IMR-90 (cell line): ENCODE measurements around the gene NFYC. TPM values are rescaled to one million over a fixed set of nuclear protein-coding genes. Genes with fewer than 3 reads are reported as not detected.

ENCODE experiments used
- ATAC-seq: fragments of 200-7000 bp; cut with Tn5 transposase; 2 replicates; pipeline ENCODE4 v1.9.1; 2020; ENCODE audit warnings: low read depth, mild to moderate bottlenecking, moderate library complexity
- Bru-seq: library from RNA; stranded (reverse); fragments of 400-500 nt; gene quantifications from one replicate; lab custom pipeline; 2021; lab: Mats Ljungman, UMichigan
- BruChase-seq, 2 experiments: library from RNA; stranded (reverse); fragments of 400-500 nt; gene quantifications; one replicate each; lab custom pipeline; 2021; lab: Mats Ljungman, UMichigan
- BruUV-seq: library from RNA; stranded (reverse); fragments of 400-500 nt; replicated peaks from 2 replicates; lab custom pipeline; 2021; lab: Mats Ljungman, UMichigan
- CTCF ChIA-PET: fragments of 300-600 bp; formaldehyde crosslinking; extraction: SDS; loops from one replicate; lab custom pipeline; 2021; ENCODE audit warnings: antibody characterized with exemption; lab: Yijun Ruan, JAX
- POLR2A ChIA-PET: fragments of 300-600 bp; sonication (Branson Sonifier 250); formaldehyde crosslinking; loops from one replicate; lab custom pipeline; 2022; ENCODE audit warnings: antibody characterized with exemption; ENCODE audit not compliant: unreplicated experiment; lab: Charles Lee
- DNase-seq: peaks from one replicate; pipeline ENCODE4 v3.0.0; 2013
- H2AFZ ChIP-seq: replicated peaks from 2 replicates; pipeline ENCODE3; 2013; ENCODE audit warnings: low read length, mild to moderate bottlenecking; ENCODE audit not compliant: poor library complexity
- H2AK5ac ChIP-seq: 2 replicates; pipeline ENCODE4 v1.6.1; 2013; ENCODE audit warnings: low read depth, low read length, inconsistent platforms
- H2AK9ac ChIP-seq: replicated peaks from 2 replicates; pipeline ENCODE3; 2013; ENCODE audit warnings: mild to moderate bottlenecking, low read depth, low read length, moderate library complexity; ENCODE audit not compliant: poor library complexity
- H2BK120ac ChIP-seq: 2 replicates; pipeline ENCODE4 v1.6.1; 2013; ENCODE audit warnings: low read depth, low read length, inconsistent platforms
- H2BK15ac ChIP-seq: 3 replicates; pipeline ENCODE4 v1.6.1; 2013; ENCODE audit warnings: low read depth, low read length, inconsistent platforms
- H2BK20ac ChIP-seq: 2 replicates; pipeline ENCODE4 v1.6.1; 2013; ENCODE audit warnings: low read depth, mild to moderate bottlenecking, inconsistent platforms, low read length, moderate library complexity
- H2BK5ac ChIP-seq: 2 replicates; pipeline ENCODE4 v1.6.1; 2013; ENCODE audit warnings: mild to moderate bottlenecking, low read depth, low read length, inconsistent platforms; ENCODE audit not compliant: poor library complexity, severe bottlenecking
- H3K14ac ChIP-seq: replicated peaks from 2 replicates; pipeline ENCODE4 v1.6.1; 2013; ENCODE audit warnings: low read depth, low read length, inconsistent platforms
- H3K18ac ChIP-seq: 2 replicates; pipeline ENCODE4 v1.6.1; 2013; ENCODE audit warnings: low read depth, low read length, control low read depth
- H3K23ac ChIP-seq: 2 replicates; pipeline ENCODE4 v1.6.1; 2013; ENCODE audit warnings: low read depth, low read length, inconsistent platforms
- H3K27ac ChIP-seq: 2 replicates; pipeline ENCODE4 v1.5.1; 2013; ENCODE audit warnings: mild to moderate bottlenecking, control low read depth, low read length; ENCODE audit not compliant: insufficient read depth
- H3K27me3 ChIP-seq: 2 replicates; pipeline ENCODE4 v1.6.1; 2013; ENCODE audit warnings: low read length; ENCODE audit not compliant: control insufficient read depth, insufficient read depth
- H3K36me3 ChIP-seq: 2 replicates; pipeline ENCODE4 v1.6.1; 2013; ENCODE audit warnings: low read length, mixed read lengths; ENCODE audit not compliant: control insufficient read depth, insufficient read depth
- H3K4ac ChIP-seq: 2 replicates; pipeline ENCODE4 v1.6.1; 2013; ENCODE audit warnings: low read depth, low read length, inconsistent platforms
- H3K4me1 ChIP-seq: 2 replicates; pipeline ENCODE4 v1.6.1; 2013; ENCODE audit warnings: low read length, mixed read lengths; ENCODE audit not compliant: control insufficient read depth, insufficient read depth
- H3K4me2 ChIP-seq: 2 replicates; pipeline ENCODE4 v1.6.1; 2013; ENCODE audit warnings: low read depth, mild to moderate bottlenecking, control low read depth, low read length, moderate library complexity
- H3K4me3 ChIP-seq: 2 replicates; pipeline ENCODE4 v1.5.1; 2013; ENCODE audit warnings: low read depth, mild to moderate bottlenecking, control low read depth, low read length, moderate library complexity; ENCODE audit not compliant: insufficient read depth
- H3K56ac ChIP-seq: 2 replicates; pipeline ENCODE4 v1.6.1; 2013; ENCODE audit warnings: low read length, inconsistent platforms; ENCODE audit not compliant: insufficient read depth; ENCODE audit errors: extremely low read depth
- H3K79me1 ChIP-seq, 2 experiments: 2 replicates each; pipeline ENCODE4 v1.6.1; 2013; ENCODE audit warnings: low read length in 2 of 2, inconsistent platforms in 1 of 2, low read depth in 1 of 2
- H3K9ac ChIP-seq: 2 replicates; pipeline ENCODE4 v1.6.1; 2013; ENCODE audit warnings: low read depth, low read length, control low read depth
- H3K9me1 ChIP-seq: 2 replicates; pipeline ENCODE4 v1.6.1; 2013; ENCODE audit warnings: low read length, inconsistent platforms; ENCODE audit not compliant: insufficient read depth
- H3K9me3 ChIP-seq: 2 replicates; pipeline ENCODE4 v1.6.1; 2013; ENCODE audit warnings: low read length; ENCODE audit not compliant: control insufficient read depth, insufficient read depth
- H4K20me1 ChIP-seq: 2 replicates; pipeline ENCODE4 v1.6.1; 2013; ENCODE audit warnings: low read length, inconsistent platforms; ENCODE audit not compliant: insufficient read depth
- H4K5ac ChIP-seq: 2 replicates; pipeline ENCODE4 v1.6.1; 2013; ENCODE audit warnings: mild to moderate bottlenecking, low read depth, low read length, control low read depth
- H4K8ac ChIP-seq, 2 experiments: 2 replicates each; pipeline ENCODE4 v1.6.1; 2013; ENCODE audit warnings: low read depth in 2 of 2, low read length in 2 of 2, control low read depth in 1 of 2, inconsistent platforms in 1 of 2
- H4K91ac ChIP-seq: 2 replicates; pipeline ENCODE4 v1.6.1; 2013; ENCODE audit warnings: low read depth, low read length, inconsistent platforms; ENCODE audit not compliant: insufficient read depth
- CHD1 ChIP-seq: IDR thresholded peaks from 2 replicates; pipeline ENCODE4 v1.6.1; 2012; ENCODE audit warnings: low read depth, low read length, improper control_type of control experiment
- CTCF ChIP-seq: conservative IDR thresholded peaks from 2 replicates; pipeline ENCODE4 v1.5.1; 2012; ENCODE audit warnings: mild to moderate bottlenecking, low read depth, low read length, improper control_type of control experiment
- FOS ChIP-seq: fragments of 150-350 bp; IDR thresholded peaks from 2 replicates; pipeline ENCODE4 v1.6.1; 2016; ENCODE audit warnings: low read depth, low read length
- MAFK ChIP-seq: IDR thresholded peaks from 2 replicates; pipeline ENCODE4 v1.6.1; 2012; ENCODE audit warnings: low read depth, low read length, improper control_type of control experiment
- MAZ ChIP-seq: IDR thresholded peaks from 2 replicates; pipeline ENCODE4 v1.6.1; 2012; ENCODE audit warnings: low read depth, mild to moderate bottlenecking, low read length, improper control_type of control experiment, moderate library complexity, borderline replicate concordance
- NFE2L2 ChIP-seq: fragments of 150-350 bp; IDR thresholded peaks from 2 replicates; pipeline ENCODE4 v1.6.1; 2016; ENCODE audit warnings: low read depth, mild to moderate bottlenecking, low read length
- POLR2A ChIP-seq: IDR thresholded peaks from 2 replicates; pipeline ENCODE4 v1.6.1; 2012; ENCODE audit warnings: mild to moderate bottlenecking, low read depth, low read length
- RFX5 ChIP-seq: IDR thresholded peaks from 2 replicates; pipeline ENCODE4 v1.8.0; 2012; ENCODE audit warnings: low read depth, mild to moderate bottlenecking, low read length, moderate library complexity
- USF2 ChIP-seq: fragments of 150-350 bp; IDR thresholded peaks from 2 replicates; pipeline ENCODE4 v1.6.1; 2017; ENCODE audit warnings: mild to moderate bottlenecking, antibody characterized with exemption, low read length, low read depth
- WGBS, 2 experiments: methylation state at CpG; one replicate each; pipeline versions ENCODE4 v1.1.5 to v1.1.7; 2013; ENCODE audit warnings: missing lambda C conversion rate in 2 of 2; ENCODE audit not compliant: insufficient read length in 1 of 2; ENCODE audit errors: extremely low coverage in 2 of 2; 5-methylcytosine and 5-hydroxymethylcytosine counted together
- dilution Hi-C: fragments of 300-500 bp; cut with HindIII; formaldehyde crosslinking; loops from one replicate; pipeline ENCODE4 v1.14.3; 2018; ENCODE audit warnings: low sequenced_read_pairs; ENCODE audit not compliant: unreplicated experiment
- in situ Hi-C: fragments of 300-500 bp; cut with MboI; formaldehyde crosslinking; loops from 3 replicates; pipeline ENCODE4 v1.14.3; 2019; ENCODE audit warnings: low sequenced_read_pairs, inconsistent platforms, mixed read lengths
- intact Hi-C: fragments of 100-400 bp; cut with micrococcal nuclease; formaldehyde crosslinking; loops from 2 replicates; pipeline ENCODE4 v1.10.0; 2022
- long read RNA-seq: library from polyadenylated mRNA; unstranded; transcript quantifications from one replicate; pipeline ENCODE4 v2.0.0, GENCODE V29; 2021; ENCODE audit not compliant: unreplicated experiment
- polyA plus RNA-seq, 3 experiments: library from polyadenylated mRNA; depleted of rRNA; stranded (reverse); fragments of >200 nt; gene quantifications; 2 replicates each; pipeline ENCODE4 v1.2.3, GENCODE V29; 2012; ENCODE audit warnings: low replicate concordance in 1 of 3
- total RNA-seq: library from RNA; depleted of rRNA; stranded (reverse); fragments of >200 nt; gene quantifications from 2 replicates; pipeline ENCODE4 v1.2.3, GENCODE V29; 2012; rRNA removed
- TF ChIP-seq, protein P1 (sequence below): fragments of 150-350 bp; IDR thresholded peaks from 2 replicates; pipeline ENCODE4 v1.6.1; 2016; ENCODE audit warnings: low read depth, mild to moderate bottlenecking, low read length, moderate library complexity, borderline replicate concordance

NFYC gene
- total RNA-seq (43.3 and 45.2 TPM in 2 replicates), polyA plus RNA-seq (2012; rRNA removed) (62.2 and 74.6 TPM in 2 replicates), Bru-seq, nascent RNA (percentile 74 among the genes with signal in this experiment), BruChase-seq, experiment 1, labeled RNA remaining after a 6-hour chase (percentile 70 among the genes with signal in this experiment), BruChase-seq, experiment 2, labeled RNA remaining after a 2-hour chase (percentile 61 among the genes with signal in this experiment)
- 20.1 and 65.4 TPM in 2 replicates for polyA plus RNA-seq (2012; cell fraction: cytosol; rRNA removed)
- 92.4 and 108 TPM in 2 replicates for polyA plus RNA-seq (2012; cell fraction: nucleus; rRNA removed; ENCODE audit: low replicate concordance)
- long read RNA-seq, transcript NFYC-213 (10 exons, 1,950 nt): major isoform, 27 of 37 reads
- long read RNA-seq, partial matches to known transcripts: 4 of 37 reads
- long read RNA-seq, other reads (novel, unspliced or antisense): 3 of 37 reads

- peak within 1 kb of the TSS; percentile 87 for H2BK5ac ChIP-seq
- peak within 1 kb of the TSS; percentile 91 for H3K23ac ChIP-seq
- H3K18ac ChIP-seq: peak within 1 kb of the TSS; percentile 70
- peak within 1 kb of the TSS; percentile 35 for H2BK120ac ChIP-seq
- BruUV-seq: no TSS peak
- H4K20me1 ChIP-seq: peaks cover 3% of the 10 kb centered on the region; the same call in 1 of the 2 replicates
- ATAC-seq: peak; percentile 92
- H3K14ac ChIP-seq: peak within 1 kb of the TSS; percentile 90
- ChIA-PET CTCF (no interaction called here), POLR2A (interaction anchor here (1.0 kb wide), 1 partner anchor 18 kb away, joined by 3 read pairs; no protein-coding TSS in a partner anchor)
- H3K27me3 ChIP-seq: no peaks in the 10 kb centered on the region
- H3K56ac ChIP-seq: peak within 1 kb of the TSS; percentile 91
- H2BK20ac ChIP-seq: no peak within 1 kb of the TSS
- H3K9me1 ChIP-seq: peaks cover 2% of the 10 kb centered on the region; the same call in 1 of the 2 replicates
- dilution Hi-C loops: no loop called here
- peak within 1 kb of the TSS; percentile 22; the same call in 1 of the 3 replicates for H2BK15ac ChIP-seq
- in situ Hi-C loops: no loop called here
- H4K8ac ChIP-seq: peak within 1 kb of the TSS; percentile 93 to 95
- H2AK9ac ChIP-seq: peak within 1 kb of the TSS; percentile 98
- peak within 1 kb of the TSS; percentile 90 for H3K4ac ChIP-seq
- peak within 1 kb of the TSS; percentile 83 for H4K5ac ChIP-seq
- peak within 1 kb of the TSS; percentile 92 for H3K27ac ChIP-seq
- whole genome bisulfite sequencing, 2 experiments: 0% methylated on average over 9 of the region's 84 CpGs; no CpG with 5 or more reads in 1 of the 2 experiments
- H3K9me3 ChIP-seq: no peaks in the 10 kb centered on the region
- no peaks in the 10 kb centered on the region for H3K4me1 ChIP-seq
- peak within 1 kb of the TSS; percentile 97 for H2AK5ac ChIP-seq
- H2AFZ ChIP-seq: peak within 1 kb of the TSS; percentile 99
- intact Hi-C loops: no loop called here
- H3K9ac ChIP-seq: peak within 1 kb of the TSS; percentile 85
- H3K79me1 ChIP-seq: peaks cover 40 to 56% of the 10 kb centered on the region in 2 experiments
- H3K36me3 ChIP-seq: no peaks in the 10 kb centered on the region
- peak within 1 kb of the TSS; percentile 70 for H3K4me3 ChIP-seq
- DNase-seq: peak; percentile 97
- H4K91ac ChIP-seq: peak within 1 kb of the TSS; percentile 91
- peak within 1 kb of the TSS; percentile 81 for H3K4me2 ChIP-seq
- TF ChIP-seq USF2 (peak; percentile 19; the same call in 1 of the 2 replicates), MAFK (no peak), CHD1 (no peak), FOS (no peak; the same call in 1 of the 2 replicates), CTCF (peak; percentile 1; the same call in 1 of the 2 replicates), POLR2A (peak; percentile 92), MAZ (peak; percentile 72), NFE2L2 (no peak), RFX5 (no peak)
- TF ChIP-seq, protein P1, sequence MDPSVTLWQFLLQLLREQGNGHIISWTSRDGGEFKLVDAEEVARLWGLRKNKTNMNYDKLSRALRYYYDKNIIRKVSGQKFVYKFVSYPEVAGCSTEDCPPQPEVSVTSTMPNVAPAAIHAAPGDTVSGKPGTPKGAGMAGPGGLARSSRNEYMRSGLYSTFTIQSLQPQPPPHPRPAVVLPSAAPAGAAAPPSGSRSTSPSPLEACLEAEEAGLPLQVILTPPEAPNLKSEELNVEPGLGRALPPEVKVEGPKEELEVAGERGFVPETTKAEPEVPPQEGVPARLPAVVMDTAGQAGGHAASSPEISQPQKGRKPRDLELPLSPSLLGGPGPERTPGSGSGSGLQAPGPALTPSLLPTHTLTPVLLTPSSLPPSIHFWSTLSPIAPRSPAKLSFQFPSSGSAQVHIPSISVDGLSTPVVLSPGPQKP: no peak
Observed at GRCh38 chr1:40691538-40692428, at the start of gene NFYC. TSS of gene NFYC (plus strand) at chr1:40691704. CDS start at chr1:40738844, 47,140 bp downstream.
